DMS153 (cell line): ENCODE measurements around the gene RRP9.
"Not testable (repeated sequence)": the region's sequence is repeated elsewhere in the genome, so short reads cannot be mapped to it uniquely, and the experiment has no call there.

Source experiments
- DNase-seq: peaks from one replicate; lab custom pipeline; 2025; lab: John Stamatoyannopoulos, UW

The RRP9 gene, protein sequence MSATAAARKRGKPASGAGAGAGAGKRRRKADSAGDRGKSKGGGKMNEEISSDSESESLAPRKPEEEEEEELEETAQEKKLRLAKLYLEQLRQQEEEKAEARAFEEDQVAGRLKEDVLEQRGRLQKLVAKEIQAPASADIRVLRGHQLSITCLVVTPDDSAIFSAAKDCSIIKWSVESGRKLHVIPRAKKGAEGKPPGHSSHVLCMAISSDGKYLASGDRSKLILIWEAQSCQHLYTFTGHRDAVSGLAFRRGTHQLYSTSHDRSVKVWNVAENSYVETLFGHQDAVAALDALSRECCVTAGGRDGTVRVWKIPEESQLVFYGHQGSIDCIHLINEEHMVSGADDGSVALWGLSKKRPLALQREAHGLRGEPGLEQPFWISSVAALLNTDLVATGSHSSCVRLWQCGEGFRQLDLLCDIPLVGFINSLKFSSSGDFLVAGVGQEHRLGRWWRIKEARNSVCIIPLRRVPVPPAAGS

GRCh38 chr3:51941798-51942602 is at the start of gene RRP9, which contains the start of gene PARP3:
TSS of gene RRP9 (minus strand) at chr3:51941904. CDS start at chr3:51941867, 37 bp downstream.
TSS of gene PARP3 (plus strand) at chr3:51942363. CDS start at chr3:51943356, 993 bp downstream.
- DNase-seq = peak; percentile 97

GRCh38 chr3:51990501-51990971 is 48.8 kb upstream of the RRP9 start:
- not testable (repeated sequence) for DNase-seq

GRCh38 chr3:51988286-51989146 is 46.8 kb upstream of the RRP9 start:
- no peak for DNase-seq

GRCh38 chr3:51987568-51987967 is 45.9 kb upstream of the RRP9 start:
- DNase-seq = no peak

- no peak for DNase-seq
Measured at GRCh38 chr3:51986010-51986947, 44.6 kb upstream of the RRP9 start.

GRCh38 chr3:51985063-51985462 is 43.4 kb upstream of the RRP9 start:
- DNase-seq = no peak

DNA sequence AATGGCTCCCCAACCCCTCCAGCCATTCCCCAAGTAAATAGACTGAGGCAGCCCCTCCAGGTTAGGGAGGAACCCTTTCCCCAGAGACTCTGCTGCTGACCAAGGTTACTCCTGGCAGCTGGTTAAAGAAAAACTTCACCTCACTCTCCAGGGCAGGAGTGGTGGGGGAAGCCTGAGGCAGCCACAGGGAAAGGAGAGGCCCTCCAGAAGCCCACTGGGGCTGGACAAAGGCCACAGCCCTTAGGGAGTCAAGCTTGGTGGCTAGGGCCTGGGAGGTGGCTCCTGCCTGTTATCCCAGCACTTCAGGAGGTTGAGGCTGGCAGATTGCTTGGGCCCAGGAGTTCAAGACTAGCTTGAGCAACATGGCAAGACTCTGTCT is 42.6 kb upstream of the RRP9 start:
- no peak for DNase-seq

GRCh38 chr3:51983578-51984268 is 42.0 kb upstream of the RRP9 start:
- no peak for DNase-seq

DNA sequence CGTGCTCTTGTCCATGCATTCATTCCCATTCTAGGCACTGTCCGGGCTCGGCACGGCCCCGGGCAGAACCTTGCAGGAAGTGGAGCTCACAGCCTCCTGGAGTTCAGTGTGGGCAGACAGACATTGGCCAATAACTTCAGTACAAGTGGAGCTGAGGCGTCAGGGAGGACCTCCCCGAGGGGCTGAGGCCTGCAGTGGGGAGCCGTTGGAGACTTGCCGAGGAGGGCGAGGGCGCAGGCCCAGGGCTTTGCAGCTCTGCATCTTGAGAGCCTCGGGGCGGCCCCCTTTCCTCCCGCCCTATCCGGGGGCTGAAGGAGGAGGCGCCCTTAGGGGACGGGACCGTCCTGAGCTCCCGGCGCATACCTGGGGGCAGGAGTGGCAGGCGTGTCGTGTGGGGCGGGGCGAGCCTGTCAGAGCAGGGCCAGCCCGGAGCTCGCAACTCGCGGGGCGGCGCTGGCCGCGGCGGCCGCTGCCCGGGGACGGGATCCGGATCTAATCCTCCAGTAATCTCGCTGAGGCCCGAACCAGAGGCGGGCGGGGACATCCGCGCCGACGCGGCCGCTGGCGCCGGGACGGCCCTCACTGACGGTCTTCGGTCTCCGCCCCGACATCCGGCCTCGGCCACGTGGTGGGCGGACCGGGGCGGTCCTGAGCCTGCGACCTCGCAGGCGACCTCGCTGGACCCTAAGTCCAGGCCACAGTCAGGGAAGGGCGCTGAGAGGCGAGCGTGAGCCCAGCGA is 41.3 kb upstream of the RRP9 start, which contains the start of gene ACY1:
ACY1 (plus strand) TSS at position 698 of the 740 bp plus-strand sequence. CDS start 530 bp downstream, outside the sequence.
- peak; percentile 19 for DNase-seq

- DNase-seq = peak; percentile 18
Measured at GRCh38 chr3:51982352-51982837, 40.7 kb upstream of the RRP9 start.

GRCh38 chr3:51980253-51980652 is 38.5 kb upstream of the RRP9 start:
- DNase-seq = no peak

- no peak for DNase-seq
Measured at GRCh38 chr3:51978143-51978502, 36.4 kb upstream of the RRP9 start.

DNA sequence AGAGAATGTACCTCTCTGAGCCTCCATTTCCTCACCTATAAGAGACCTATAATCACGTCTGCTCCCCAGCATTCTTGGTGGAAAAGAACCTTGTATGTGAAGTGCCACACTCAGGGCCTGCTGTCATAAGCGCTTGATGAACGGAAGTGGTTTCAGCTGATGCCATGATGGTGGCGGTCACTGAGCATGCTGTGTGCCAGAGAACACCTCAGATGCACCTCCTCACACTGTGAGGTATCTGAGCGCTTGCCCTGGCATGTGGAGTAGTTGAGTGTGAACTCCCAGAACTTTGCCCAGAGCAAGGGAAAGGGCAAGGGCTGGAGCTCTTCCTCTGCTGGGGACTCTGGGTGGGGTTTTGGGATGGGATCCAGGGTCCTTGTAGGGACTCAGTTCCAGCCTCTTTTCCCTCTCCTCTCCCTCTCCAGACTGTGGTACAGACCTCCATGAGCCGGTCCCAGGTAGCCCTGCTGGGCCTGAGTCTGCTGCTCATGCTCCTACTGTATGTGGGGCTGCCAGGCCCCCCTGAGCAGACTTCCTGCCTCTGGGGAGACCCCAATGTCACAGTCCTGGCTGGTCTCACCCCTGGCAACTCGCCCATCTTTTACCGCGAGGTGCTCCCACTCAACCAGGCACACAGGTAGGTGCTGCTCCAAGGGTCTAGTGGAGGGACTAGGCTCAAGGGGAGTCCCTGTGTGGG is 35.9 kb upstream of the RRP9 start:
- DNase-seq = no peak

- DNase-seq = no peak
Measured at GRCh38 chr3:51975852-51976549, 34.3 kb upstream of the RRP9 start.

DNA sequence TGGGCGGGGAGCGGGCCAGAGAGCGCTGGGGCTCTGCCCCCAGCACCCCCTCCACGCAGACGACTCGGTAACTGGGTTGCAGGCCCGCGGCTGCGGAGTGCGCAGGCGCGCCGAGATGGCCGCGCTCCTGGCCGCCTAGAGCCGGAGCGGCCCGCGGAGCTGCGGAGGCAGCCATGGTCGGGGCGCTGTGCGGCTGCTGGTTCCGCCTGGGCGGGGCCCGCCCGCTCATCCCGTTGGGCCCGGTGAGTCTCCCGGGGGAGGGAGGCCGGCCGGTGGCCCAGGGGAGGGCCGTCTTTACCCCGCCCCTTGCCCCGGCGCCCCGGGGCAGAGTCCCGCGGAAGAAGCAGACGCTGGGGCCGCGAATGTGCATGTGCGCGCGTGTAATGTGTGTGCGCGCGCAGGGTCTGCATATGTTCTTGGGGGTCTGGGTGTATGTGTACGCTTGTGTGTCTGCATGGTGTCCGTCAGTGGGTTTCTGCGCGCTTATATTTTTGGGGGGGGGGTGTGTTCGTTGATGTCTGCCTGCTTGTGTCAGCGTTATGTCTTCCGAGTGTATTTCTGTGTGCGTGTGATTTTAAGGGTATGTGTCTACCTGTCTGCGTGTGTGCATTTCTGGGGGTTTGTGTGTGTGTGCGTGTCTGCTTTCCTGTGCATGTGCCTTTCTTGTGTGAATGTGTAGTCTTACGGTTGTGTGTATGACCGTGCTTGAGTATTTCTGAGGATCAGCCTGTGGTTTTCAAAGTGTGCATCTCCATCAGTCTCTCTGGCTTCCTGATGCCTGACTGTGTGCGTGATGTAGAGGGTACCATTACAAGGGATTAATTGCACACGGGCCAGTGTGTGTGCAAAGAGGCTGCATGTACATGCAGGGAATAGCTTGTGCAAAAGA is 33.5 kb upstream of the RRP9 start, which contains the start of gene ABHD14A:
ABHD14A (plus strand) TSS at position 102 of the 889 bp plus-strand sequence; CDS start at position 174, 72 bp downstream.
- DNase-seq = no peak

DNA sequence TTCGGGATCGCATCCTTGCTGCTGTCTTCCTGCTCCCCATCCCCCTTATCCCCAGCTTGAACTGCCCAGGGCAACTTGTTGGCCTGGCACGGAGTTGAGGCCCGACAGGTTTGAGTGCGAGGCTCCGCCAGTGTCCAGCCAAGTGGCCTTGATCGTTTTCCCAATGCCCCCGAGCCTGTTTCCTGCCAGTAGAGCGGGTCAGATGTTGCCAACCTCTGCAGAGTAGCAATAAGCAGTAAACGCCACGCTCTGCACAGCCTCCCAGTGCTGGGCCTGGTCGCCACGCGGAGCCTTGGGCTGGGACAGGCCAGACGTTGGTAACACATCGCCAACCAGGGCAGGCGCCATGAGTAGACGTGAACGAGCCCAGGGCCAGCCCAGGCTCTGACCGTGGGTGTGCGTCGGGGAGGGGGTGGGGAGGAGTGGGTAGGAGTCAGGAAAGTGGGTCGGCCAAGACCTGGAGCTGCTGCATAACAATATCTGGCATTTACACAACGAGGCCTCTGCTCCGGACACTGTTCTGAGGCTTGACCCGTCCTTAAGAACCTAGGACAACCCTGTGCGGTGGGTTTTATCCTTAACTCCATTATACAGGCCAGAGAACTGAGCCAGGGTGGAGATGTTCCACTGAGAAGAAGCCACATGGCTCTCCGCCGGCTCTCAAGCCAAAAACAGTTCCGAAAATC is 32.7 kb upstream of the RRP9 start:
- no peak for DNase-seq
